GM10266 (cell line): ENCODE measurements around the gene FA2H.

ENCODE experiments used
- DNase-seq: peaks from one replicate; pipeline ENCODE4 v3.0.0; 2012; ENCODE audit errors: extremely low spot score
- TF ChIP-seq, protein P1 (sequence below): IDR thresholded peaks from 2 replicates; pipeline ENCODE4 v1.5.1; 2012; ENCODE audit warnings: mild to moderate bottlenecking, low read depth; ENCODE audit not compliant: control insufficient read depth, insufficient read depth; ENCODE audit errors: missing control alignments

Gene FA2H

DNA sequence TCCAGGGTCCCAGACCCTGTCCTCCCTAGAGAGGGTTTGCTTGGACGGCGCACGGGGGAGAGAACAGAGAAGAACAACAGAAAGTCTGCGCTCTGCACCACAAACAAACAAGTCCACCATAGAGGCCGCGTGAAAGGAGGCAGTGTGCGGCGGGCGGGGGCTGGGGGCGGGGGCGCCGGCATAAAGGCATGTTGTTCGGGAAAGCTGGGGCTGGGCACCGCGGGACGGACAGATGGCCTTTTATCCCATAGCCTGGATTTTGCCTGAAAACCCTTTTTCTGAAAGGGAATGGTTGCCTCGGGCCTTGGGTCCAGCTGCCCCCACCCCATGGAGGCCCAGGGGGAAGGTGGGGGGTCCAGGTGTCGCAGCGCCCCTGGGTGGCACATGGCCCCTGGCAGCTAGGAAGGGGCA lies 26.0 kb downstream of the FA2H start:
- no peak for DNase-seq
- TF ChIP-seq, protein P1, sequence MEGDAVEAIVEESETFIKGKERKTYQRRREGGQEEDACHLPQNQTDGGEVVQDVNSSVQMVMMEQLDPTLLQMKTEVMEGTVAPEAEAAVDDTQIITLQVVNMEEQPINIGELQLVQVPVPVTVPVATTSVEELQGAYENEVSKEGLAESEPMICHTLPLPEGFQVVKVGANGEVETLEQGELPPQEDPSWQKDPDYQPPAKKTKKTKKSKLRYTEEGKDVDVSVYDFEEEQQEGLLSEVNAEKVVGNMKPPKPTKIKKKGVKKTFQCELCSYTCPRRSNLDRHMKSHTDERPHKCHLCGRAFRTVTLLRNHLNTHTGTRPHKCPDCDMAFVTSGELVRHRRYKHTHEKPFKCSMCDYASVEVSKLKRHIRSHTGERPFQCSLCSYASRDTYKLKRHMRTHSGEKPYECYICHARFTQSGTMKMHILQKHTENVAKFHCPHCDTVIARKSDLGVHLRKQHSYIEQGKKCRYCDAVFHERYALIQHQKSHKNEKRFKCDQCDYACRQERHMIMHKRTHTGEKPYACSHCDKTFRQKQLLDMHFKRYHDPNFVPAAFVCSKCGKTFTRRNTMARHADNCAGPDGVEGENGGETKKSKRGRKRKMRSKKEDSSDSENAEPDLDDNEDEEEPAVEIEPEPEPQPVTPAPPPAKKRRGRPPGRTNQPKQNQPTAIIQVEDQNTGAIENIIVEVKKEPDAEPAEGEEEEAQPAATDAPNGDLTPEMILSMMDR = no peak

DNA sequence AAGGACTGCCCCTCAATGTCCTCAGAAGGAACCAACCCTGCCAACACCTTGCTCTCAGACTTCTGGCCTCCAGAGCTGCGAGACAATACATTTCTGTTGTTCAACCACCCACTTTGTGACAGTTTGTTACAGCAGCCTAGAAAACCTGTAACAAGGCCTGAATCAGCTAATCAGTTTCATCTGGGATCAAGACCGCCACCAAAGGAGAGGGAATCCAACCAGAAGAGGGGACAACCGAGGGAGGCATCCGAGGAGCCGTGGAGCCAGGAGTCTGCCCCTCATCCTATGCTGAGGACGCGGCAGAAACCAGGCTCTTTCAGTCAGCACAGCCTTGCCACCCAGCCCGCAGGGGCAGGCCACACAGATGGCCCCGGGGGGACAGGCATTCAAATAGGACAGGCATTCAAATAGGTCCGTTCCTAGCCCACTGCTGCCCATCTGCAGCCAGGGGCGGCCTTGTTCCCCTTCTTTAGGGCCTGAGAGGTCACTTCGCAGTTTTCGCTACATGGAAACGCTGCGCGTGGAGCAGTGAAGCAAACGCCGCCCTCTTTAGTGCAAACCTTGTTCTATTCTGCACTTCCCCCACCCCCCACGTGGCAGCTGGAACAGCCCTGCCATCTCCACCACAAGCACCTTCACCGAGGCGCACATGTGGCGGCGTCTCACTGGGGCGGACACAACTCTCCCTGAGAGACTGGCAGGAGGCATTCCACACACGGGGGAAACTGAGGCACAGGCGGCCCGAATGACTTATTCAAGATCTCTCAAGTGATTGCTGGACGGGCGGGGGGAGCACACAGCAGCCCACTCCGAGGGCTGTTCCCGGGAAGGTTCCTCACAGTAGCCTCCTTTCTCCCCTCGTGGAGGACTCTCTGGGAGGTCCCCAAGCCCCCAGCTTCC lies 26.7 kb downstream of the FA2H start:
- DNase-seq = no peak
- TF ChIP-seq, protein P1 = no peak

DNA sequence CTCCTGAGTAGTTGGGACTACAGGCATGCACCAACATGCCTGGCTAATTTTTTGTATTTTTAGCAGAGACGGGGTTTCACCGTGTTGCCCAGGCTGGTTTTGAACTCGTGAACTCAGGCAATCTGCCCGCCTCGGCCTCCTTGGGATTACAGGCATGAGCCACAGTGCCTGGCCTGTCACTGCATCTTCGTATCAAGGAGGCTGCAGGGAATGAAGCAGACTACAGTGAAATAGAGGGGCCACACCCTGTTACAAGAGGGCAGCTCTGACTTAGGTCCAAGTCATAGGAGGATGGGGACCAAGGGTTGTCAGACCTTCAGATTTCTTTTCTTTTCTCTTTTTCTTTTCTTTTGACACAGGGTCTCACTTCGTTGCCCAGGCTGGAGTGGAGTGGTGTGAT lies 28.7 kb downstream of the FA2H start:
- no peak for DNase-seq
- TF ChIP-seq, protein P1 = no peak

DNA sequence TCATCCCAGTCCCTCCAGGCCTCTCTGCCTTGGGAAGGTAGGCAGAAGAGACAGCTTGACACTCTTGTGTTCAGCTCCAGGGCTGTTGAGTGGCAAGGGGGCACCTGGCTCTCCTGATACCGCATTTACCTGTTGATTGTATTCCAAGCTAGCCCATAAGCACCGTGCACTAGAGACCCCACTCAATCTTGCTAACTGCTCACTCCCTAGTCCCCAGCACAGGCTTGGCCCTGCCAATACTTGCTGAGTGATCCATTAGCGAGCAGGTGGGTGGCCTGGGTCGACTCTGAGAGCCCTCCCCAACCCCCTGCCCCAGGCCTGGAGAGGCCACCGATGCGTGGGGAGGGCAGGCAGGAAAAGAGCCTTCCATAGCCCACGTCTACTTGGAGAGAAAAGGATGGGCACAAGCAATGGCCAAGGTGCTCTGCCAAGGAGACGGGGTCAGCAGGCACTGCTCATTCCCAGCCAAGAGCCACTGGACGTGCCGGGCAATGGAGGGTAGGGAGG lies 29.5 kb downstream of the FA2H start:
- TF ChIP-seq, protein P1 = no peak

DNA sequence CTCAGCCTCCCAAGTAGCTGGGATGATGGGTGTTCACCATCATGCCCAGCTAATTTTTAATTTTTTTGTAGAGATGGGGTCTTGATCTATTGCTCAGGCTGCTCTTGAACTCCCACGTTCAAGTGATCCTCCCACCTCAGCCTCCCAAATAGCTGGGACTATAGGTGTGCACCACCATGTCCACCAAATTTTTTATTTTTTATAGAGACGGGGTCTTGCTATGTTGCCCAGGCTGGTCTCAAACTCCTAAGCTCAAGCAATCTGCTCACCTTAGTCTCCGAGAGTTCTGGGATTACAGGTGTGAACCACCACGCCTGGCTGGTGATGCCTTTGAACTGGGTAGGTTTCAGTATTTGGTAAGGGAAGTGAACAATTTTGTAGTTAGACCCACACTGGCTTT lies 30.1 kb downstream of the FA2H start:
- TF ChIP-seq, protein P1 = no peak
- DNase-seq = no peak

More for the DNA sequence above, 29.5 kb downstream of the FA2H start:
- no peak for DNase-seq

DNA sequence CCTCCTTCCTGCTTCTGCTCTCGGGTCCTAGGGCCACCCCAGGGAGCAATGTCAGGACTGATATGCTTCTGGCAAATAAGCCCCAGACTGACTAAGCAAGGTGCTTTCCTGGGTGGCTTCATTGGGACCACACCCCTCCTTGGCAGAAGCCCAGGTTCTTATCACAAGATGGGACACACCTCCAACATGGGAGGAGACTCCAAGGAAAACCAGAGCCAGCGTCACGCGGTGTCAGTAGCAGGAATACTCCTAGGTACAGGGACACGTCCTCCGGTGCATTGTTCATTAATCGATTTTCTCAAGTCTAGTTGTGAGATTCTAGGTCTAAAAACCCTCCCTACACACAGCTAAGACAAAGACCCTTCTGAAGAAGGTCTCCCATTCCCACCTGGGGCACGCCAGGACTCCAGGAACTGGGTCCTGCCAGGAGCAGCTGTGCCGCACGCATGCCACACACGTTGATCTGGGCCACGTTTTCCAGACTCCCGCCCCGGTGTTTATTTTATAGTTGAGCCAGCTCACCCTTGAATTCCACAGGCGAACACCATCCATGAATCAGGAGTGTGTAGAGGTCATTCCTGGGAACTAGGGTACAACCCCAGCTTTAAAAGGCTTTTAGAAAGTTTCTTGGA lies 30.8 kb downstream of the FA2H start:
- TF ChIP-seq, protein P1 = no peak
- no peak for DNase-seq

DNA sequence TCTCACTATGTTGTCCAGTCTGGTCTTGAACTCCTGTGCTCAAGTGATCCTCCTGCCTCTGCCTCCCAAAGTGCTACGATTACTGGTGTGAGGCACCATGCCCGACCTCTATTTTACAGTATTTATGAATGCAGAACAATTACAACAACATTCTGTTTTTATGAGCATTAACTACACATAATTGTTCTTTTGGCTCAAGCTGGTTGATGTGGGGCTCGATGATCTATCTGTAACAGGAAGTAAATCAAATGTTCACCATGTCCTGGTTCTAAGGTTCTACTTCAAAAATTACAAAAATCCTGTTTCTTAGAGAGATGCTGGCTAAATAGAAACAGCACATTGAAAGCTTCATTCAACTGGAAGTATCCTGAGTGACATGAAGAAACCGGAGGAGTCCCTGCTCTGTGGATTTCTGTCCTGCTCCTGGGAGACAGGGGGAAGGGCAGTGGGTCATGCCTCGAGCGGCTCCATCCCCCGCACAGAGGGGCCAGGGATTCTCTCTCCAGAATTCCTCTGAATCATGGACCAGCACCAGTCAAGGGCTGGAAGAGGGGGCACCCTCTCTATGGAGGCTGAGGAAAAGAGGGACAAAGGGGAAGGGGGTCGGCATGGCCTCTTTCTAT lies 31.5 kb downstream of the FA2H start:
- TF ChIP-seq, protein P1 = no peak
- DNase-seq = no peak
